DOHH2 (cell line): Measurements from ENCODE around the gene PKHD1.

ENCODE experiments used
- H3F3A ChIP-seq: fragments of 200-600 bp; sonication (generic), shearing (Covaris generic); 2 replicates; pipeline ENCODE4 v1.6.0; 2016; ENCODE audit warnings: antibody characterized with exemption, mild to moderate bottlenecking; ENCODE audit not compliant: control insufficient read depth, insufficient read depth
- H3K27ac ChIP-seq: fragments of 200-600 bp; sonication (generic); 2 replicates; pipeline ENCODE4 v1.5.1; 2014; ENCODE audit warnings: low read depth, mild to moderate bottlenecking, low read length, moderate library complexity
- H3K27me3 ChIP-seq: fragments of 200-600 bp; sonication (generic); 2 replicates; pipeline ENCODE4 v1.6.1; 2014; ENCODE audit warnings: mild to moderate bottlenecking, low read length, mixed read lengths; ENCODE audit not compliant: control insufficient read depth
- H3K36me3 ChIP-seq: fragments of 200-600 bp; sonication (generic); 2 replicates; pipeline ENCODE4 v1.6.1; 2014; ENCODE audit warnings: mild to moderate bottlenecking, low read length, moderate library complexity, mixed read lengths; ENCODE audit not compliant: control insufficient read depth
- H3K4me1 ChIP-seq: fragments of 200-600 bp; sonication (generic); 2 replicates; pipeline ENCODE4 v1.6.1; 2014; ENCODE audit warnings: mild to moderate bottlenecking, low read length, mixed read lengths; ENCODE audit not compliant: control insufficient read depth
- H3K4me2 ChIP-seq: fragments of 200-600 bp; sonication (generic); 2 replicates; pipeline ENCODE4 v1.6.0; 2014; ENCODE audit warnings: mild to moderate bottlenecking, low read length, moderate library complexity
- H3K4me3 ChIP-seq: fragments of 200-600 bp; sonication (generic); 2 replicates; pipeline ENCODE4 v1.5.1; 2014; ENCODE audit warnings: mild to moderate bottlenecking, low read length, mixed read lengths
- H3K79me2 ChIP-seq: fragments of 200-600 bp; sonication (generic); 2 replicates; pipeline ENCODE4 v1.6.1; 2014; ENCODE audit warnings: mild to moderate bottlenecking, low read length, mixed read lengths; ENCODE audit not compliant: control insufficient read depth
- H3K9me2 ChIP-seq: fragments of 200-600 bp; sonication (generic); replicated peaks from 2 replicates; pipeline ENCODE4 v1.6.1; 2014; ENCODE audit warnings: mild to moderate bottlenecking, low read length, mixed read lengths; ENCODE audit not compliant: control insufficient read depth
- H3K9me3 ChIP-seq: fragments of 200-600 bp; sonication (generic); 2 replicates; pipeline ENCODE4 v1.6.1; 2014; ENCODE audit warnings: antibody characterized with exemption, low read length, mixed read lengths; ENCODE audit not compliant: control insufficient read depth, insufficient read depth
- H4K20me1 ChIP-seq: fragments of 200-600 bp; sonication (generic); 2 replicates; pipeline ENCODE4 v1.6.0; 2014; ENCODE audit warnings: low read depth, mild to moderate bottlenecking, antibody characterized with exemption, low read length, moderate library complexity; ENCODE audit not compliant: control insufficient read depth, insufficient read depth
- EZH2phosphoT487 ChIP-seq: fragments of 200-600 bp; sonication (generic); IDR thresholded peaks from 2 replicates; pipeline ENCODE4 v1.6.1; 2017; ENCODE audit warnings: borderline replicate concordance, mild to moderate bottlenecking, antibody characterized with exemption, low read length, moderate library complexity, mixed read lengths
- TF ChIP-seq, protein P1 (sequence below): fragments of 200-600 bp; sonication (generic); IDR thresholded peaks from one replicate; pipeline ENCODE4 v1.5.1; 2014; ENCODE audit warnings: antibody characterized with exemption, mild to moderate bottlenecking, low read depth, low read length; ENCODE audit not compliant: poor library complexity, severe bottlenecking

Gene PKHD1

DNA sequence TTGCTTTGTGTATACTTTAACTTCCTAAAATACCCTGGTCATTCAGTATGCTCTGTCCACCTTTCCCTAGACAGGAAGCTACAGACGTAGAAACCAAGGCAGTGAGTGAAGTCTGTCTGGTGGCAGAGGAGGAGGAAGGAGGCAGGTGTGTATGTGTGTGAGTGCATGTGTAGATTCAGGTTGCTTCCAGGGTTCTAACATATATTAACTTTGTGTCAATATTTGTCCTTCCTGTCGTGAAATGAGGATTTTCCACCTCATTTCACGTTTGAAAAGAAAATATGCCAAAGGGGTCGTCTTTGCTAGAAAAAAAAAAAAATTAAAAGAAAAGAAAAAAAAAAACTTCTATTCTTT, 411.5 kb downstream of the PKHD1 start:
- Histone ChIP-seq H3K4me1 (no peaks in the 10 kb centered on the region), H3K36me3 (no peaks in the 10 kb centered on the region), H3F3A (no peaks in the 10 kb centered on the region), H3K4me2 (no peak overlapping the region), H3K27me3 (no peaks in the 10 kb centered on the region), H3K9me3 (no peaks in the 10 kb centered on the region), H4K20me1 (no peaks in the 10 kb centered on the region), H3K79me2 (no peaks in the 10 kb centered on the region), H3K27ac (no peak overlapping the region), H3K9me2 (no peaks in the 10 kb centered on the region), H3K4me3 (no peak overlapping the region)
- TF ChIP-seq EZH2phosphoT487, result no peak
- TF ChIP-seq, protein P1, sequence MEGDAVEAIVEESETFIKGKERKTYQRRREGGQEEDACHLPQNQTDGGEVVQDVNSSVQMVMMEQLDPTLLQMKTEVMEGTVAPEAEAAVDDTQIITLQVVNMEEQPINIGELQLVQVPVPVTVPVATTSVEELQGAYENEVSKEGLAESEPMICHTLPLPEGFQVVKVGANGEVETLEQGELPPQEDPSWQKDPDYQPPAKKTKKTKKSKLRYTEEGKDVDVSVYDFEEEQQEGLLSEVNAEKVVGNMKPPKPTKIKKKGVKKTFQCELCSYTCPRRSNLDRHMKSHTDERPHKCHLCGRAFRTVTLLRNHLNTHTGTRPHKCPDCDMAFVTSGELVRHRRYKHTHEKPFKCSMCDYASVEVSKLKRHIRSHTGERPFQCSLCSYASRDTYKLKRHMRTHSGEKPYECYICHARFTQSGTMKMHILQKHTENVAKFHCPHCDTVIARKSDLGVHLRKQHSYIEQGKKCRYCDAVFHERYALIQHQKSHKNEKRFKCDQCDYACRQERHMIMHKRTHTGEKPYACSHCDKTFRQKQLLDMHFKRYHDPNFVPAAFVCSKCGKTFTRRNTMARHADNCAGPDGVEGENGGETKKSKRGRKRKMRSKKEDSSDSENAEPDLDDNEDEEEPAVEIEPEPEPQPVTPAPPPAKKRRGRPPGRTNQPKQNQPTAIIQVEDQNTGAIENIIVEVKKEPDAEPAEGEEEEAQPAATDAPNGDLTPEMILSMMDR, result no peak

GRCh38 chr6:51675020-51675921, 412.1 kb downstream of the PKHD1 start:
- no peaks in the 10 kb centered on the region for H3K4me1 ChIP-seq
- no peak overlapping the region for H3K4me2 ChIP-seq
- no peak for TF ChIP-seq EZH2phosphoT487
- TF ChIP-seq, protein P1, result no peak
- H3F3A ChIP-seq, result no peaks in the 10 kb centered on the region
- no peaks in the 10 kb centered on the region for H3K79me2 ChIP-seq
- no peaks in the 10 kb centered on the region for H3K9me2 ChIP-seq
- H3K4me3 ChIP-seq, result no peak overlapping the region
- no peaks in the 10 kb centered on the region for H4K20me1 ChIP-seq
- H3K9me3 ChIP-seq, result no peaks in the 10 kb centered on the region
- no peaks in the 10 kb centered on the region for H3K27me3 ChIP-seq
- no peak overlapping the region for H3K27ac ChIP-seq
- no peaks in the 10 kb centered on the region for H3K36me3 ChIP-seq

DNA sequence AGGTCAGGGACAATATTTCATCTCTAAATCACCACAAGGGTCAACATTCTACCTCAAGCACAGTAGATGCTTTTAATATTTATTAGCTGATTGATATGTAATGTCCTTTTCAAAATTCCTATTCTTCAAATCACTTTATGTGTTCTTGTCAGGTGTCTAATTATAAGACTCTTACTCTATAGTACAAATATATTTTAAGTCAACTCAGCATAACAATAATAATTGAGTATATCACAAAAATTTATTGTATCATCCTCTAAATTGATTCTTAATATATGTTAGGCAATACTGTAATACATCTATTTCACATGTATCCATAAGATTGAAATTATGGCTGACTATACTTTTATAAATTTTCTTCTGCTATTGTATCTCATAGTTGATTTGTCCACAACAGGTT, 423.9 kb downstream of the PKHD1 start:
- Histone ChIP-seq H3K9me3 (no peaks in the 10 kb centered on the region), H3K4me3 (no peak overlapping the region), H4K20me1 (no peaks in the 10 kb centered on the region), H3K4me1 (no peaks in the 10 kb centered on the region), H3K36me3 (no peaks in the 10 kb centered on the region), H3K79me2 (no peaks in the 10 kb centered on the region), H3K4me2 (no peak overlapping the region), H3K27ac (no peak overlapping the region), H3K27me3 (no peaks in the 10 kb centered on the region), H3F3A (no peaks in the 10 kb centered on the region), H3K9me2 (no peaks in the 10 kb centered on the region)
- no peak for TF ChIP-seq EZH2phosphoT487
- TF ChIP-seq, protein P1, result no peak
